IPS-15b (cell line): ENCODE measurements around the gene FKBP6.
A peak's percentile ranks its signal among the peaks of the same experiment; 100 is the strongest.
"Not testable (repeated sequence)": the region's sequence is repeated elsewhere in the genome, so short reads cannot be mapped to it uniquely, and the experiment has no call there.

Source experiments
- H3K27me3 ChIP-seq: one replicate; pipeline ENCODE4 v1.6.1; 2013; ENCODE audit warnings: low read length; ENCODE audit not compliant: control insufficient read depth, insufficient read depth
- H3K36me3 ChIP-seq: one replicate; pipeline ENCODE4 v1.6.1; 2013; ENCODE audit warnings: low read length; ENCODE audit not compliant: control insufficient read depth, insufficient read depth
- H3K4me1 ChIP-seq: one replicate; pipeline ENCODE4 v1.6.1; 2013; ENCODE audit warnings: mild to moderate bottlenecking, low read length; ENCODE audit not compliant: control insufficient read depth, insufficient read depth
- H3K4me3 ChIP-seq: one replicate; pipeline ENCODE4 v1.5.1; 2013; ENCODE audit warnings: low read depth, low read length
- H3K9ac ChIP-seq: one replicate; pipeline ENCODE4 v1.6.1; 2013; ENCODE audit warnings: low read depth, mild to moderate bottlenecking, low read length
- H3K9me3 ChIP-seq: one replicate; pipeline ENCODE4 v1.6.1; 2013; ENCODE audit warnings: mild to moderate bottlenecking, low read length; ENCODE audit not compliant: control insufficient read depth, insufficient read depth

The FKBP6 gene

DNA sequence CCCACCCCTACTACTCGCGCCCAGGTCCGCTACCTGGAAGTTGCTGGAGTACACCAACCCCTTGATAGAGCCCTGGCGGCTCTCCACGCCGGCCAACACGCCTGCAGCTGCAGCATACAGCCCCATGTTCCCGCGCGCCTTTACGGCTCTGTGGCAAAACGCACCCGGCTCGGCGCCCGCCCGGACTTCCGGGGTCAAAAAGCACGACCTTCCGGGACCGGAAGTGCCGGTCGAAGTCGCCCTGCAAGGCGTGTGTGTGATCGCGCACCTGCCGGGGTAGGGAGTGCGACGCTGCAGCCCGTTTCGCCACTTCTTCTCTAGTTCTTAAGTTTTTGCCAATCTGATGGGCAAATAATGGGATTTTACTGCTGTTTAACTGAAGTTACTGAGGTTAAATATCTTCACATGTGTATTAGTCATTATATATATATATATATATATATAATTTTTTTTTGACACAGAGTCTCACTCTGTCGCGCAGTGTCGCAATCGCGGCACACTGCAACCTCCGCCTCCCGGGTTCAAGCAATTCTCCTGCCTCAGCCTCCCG is 19.2 kb upstream of the FKBP6 start, which contains the start of gene NSUN5:
Gene NSUN5, minus strand, starts transcription at position 162 of the 550 bp plus-strand sequence. Its CDS starts 36 bp downstream, at position 126.
- peak within 1 kb of the TSS; percentile 89 for H3K4me3 ChIP-seq

DNA sequence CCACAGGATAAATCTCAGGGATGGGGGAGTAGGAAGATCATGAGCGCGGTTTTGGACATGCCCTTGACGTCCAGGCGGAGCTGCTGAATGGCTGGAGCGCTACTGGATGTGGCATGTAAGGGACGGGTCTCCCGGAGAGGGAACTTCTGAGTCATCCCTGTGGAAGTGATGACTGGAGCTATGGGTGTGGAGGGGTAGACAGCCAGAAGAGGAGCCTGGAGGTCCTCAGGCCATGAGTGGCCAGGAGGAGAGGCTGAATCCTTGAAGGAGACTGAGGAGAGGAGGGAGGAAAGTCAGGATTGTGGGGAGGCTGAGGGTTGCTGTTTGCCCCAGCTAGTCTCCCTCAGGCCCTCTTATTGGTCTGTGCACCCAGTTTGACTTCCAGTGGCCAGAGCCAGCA is 16.5 kb upstream of the FKBP6 start:
- not testable (repeated sequence) for H3K9me3 ChIP-seq, H3K27me3 ChIP-seq, H3K9ac ChIP-seq, H3K4me1 ChIP-seq, H3K4me3 ChIP-seq, H3K36me3 ChIP-seq

More for the DNA sequence above, 19.2 kb upstream of the FKBP6 start, which contains the start of gene NSUN5:
- Histone ChIP-seq H3K4me1 (no peaks in the 10 kb centered on the region), H3K36me3 (peaks cover 12% of the 10 kb centered on the region), H3K9me3 (no peaks in the 10 kb centered on the region), H3K27me3 (no peaks in the 10 kb centered on the region), H3K9ac (peak within 1 kb of the TSS; percentile 70)

DNA sequence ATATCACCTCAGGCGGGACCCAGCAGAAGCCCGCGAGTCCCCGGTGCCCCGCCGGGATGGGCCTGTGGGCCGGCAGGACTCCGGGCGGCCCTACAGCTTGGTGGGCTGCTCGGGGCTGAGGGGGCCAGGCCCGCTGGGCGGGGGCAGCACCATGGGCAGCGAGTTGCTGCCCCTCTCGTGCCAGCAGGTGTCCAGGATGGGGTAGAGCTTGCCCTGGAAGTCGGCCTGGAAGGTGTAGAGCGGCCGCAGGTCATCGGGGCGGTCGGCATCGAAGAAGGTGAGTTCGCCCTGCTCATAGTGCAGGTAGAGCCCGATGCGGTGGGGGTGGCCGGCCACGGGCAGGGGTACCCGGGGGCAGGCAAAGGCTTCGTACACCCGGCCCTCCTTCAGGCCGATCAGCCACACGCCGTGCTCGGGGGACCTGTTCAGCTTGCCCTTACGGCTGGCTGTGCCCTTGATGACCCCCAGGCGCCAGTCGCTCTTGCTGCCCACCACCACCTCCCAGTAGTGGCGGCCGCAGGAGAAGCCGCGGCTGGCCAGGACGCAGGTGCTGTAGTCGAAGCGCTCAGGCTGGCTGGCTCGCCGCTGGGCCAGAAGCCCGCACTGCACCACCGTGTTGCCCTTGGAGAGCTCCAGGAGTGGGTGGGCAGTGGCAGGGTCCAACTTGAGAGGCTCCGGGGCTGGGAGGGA is 15.0 kb upstream of the FKBP6 start:
- no peak overlapping the region for H3K9ac ChIP-seq
- no peaks in the 10 kb centered on the region for H3K36me3 ChIP-seq
- H3K9me3 ChIP-seq: no peaks in the 10 kb centered on the region
- H3K4me3 ChIP-seq: no peak overlapping the region
- H3K27me3 ChIP-seq: no peaks in the 10 kb centered on the region
- no peaks in the 10 kb centered on the region for H3K4me1 ChIP-seq

DNA sequence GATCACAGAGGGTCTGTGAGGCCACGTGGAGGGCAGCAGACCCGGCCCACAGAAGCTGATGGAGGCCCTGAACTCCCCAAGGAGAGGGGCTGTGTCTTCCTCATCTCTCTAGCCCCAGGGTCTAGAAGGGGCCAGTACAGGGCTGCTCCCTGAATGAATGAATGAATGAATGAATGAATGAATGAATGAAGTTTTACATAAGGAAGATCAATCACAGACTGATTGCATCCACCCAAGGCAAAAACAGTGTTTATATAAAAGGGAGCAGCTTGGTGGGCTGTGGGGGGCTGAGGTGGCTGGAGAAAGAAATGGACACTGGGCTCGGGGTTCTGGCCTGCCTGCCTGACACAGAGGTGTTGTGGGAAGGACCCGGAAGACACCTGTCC is 14.4 kb upstream of the FKBP6 start:
- H3K9ac ChIP-seq: no peak overlapping the region
- no peaks in the 10 kb centered on the region for H3K36me3 ChIP-seq

DNA sequence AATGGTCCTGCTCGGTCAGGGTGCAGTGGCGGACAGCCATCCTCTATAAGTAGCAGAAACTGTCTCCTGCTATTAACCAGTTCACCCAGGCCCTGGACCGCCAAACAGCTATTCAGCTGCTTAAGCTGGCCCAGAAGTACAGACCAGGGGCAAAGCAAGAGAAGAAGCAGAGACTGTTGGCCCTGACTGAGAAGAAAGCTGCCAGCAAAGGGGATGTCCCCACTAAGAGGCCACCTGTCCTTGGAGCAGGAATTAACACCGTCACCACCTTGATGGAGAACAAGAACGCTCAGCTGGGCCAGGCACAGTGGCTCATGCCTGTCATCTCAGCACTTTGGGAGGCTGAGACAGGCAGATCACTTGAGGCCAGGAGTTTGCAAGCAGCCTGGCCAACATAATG is 13.7 kb upstream of the FKBP6 start:
- no peak overlapping the region for H3K9ac ChIP-seq

More for the DNA sequence above, 14.4 kb upstream of the FKBP6 start:
- Histone ChIP-seq H3K4me3 (no peak overlapping the region), H3K4me1 (no peaks in the 10 kb centered on the region), H3K9me3 (no peaks in the 10 kb centered on the region), H3K27me3 (no peaks in the 10 kb centered on the region)

DNA sequence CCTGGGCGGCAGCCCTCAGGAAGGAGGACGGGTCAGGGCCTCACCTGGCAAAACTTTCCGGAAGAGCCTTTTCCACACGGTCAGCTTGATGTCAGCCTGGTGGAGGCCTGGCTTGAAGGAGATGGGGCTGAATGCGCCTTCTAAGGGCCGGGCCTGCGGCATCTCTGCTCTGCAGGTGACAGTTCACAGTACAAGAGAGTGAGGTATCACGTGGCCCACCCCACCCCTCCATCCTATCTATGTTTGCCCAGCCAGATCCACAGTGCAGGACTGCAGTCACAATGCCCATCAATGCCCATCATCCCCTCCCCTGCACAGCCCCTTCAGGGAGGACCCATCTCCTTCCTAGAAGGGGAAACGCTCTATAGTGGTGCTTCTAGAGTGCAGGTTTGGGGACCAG is 11.4 kb upstream of the FKBP6 start:
- Histone ChIP-seq H3K4me1 (no peaks in the 10 kb centered on the region), H3K36me3 (no peaks in the 10 kb centered on the region), H3K4me3 (no peak overlapping the region), H3K27me3 (no peaks in the 10 kb centered on the region), H3K9ac (no peak overlapping the region), H3K9me3 (no peaks in the 10 kb centered on the region)

More for the DNA sequence above, 13.7 kb upstream of the FKBP6 start:
- no peaks in the 10 kb centered on the region for H3K9me3 ChIP-seq
- H3K4me1 ChIP-seq: no peaks in the 10 kb centered on the region
- H3K36me3 ChIP-seq: no peaks in the 10 kb centered on the region
- H3K27me3 ChIP-seq: no peaks in the 10 kb centered on the region
- H3K4me3 ChIP-seq: no peak overlapping the region

DNA sequence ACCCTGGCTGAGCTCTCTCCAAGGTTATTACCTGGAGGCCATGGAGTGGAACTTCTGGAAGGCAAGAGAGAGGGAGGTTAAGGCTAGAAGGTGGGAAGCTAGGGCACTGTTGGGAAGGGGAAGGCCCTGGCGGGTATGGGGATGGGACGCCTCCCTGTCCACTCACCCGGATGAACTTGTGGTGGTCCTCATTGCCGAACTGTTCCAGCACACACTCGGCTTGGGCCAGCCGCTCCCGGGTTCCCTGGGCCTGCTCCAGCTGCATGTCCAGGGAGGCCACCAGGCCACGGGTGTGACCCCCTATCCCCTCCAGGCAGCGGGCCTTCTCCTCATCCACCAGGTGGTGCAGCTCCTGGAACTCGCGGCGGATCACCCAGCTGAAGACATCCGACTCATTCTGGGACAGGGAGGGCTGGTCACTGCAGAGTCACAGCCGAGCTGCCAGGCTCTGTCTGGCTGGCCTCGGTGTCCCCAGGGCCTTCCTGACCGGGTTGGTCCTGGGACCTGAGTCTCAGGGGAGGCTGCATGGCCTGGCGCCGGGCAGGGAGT is 9.2 kb upstream of the FKBP6 start:
- H3K9ac ChIP-seq, H3K9me3 ChIP-seq, H3K36me3 ChIP-seq, H3K4me1 ChIP-seq, H3K4me3 ChIP-seq, H3K27me3 ChIP-seq: not testable (repeated sequence)

DNA sequence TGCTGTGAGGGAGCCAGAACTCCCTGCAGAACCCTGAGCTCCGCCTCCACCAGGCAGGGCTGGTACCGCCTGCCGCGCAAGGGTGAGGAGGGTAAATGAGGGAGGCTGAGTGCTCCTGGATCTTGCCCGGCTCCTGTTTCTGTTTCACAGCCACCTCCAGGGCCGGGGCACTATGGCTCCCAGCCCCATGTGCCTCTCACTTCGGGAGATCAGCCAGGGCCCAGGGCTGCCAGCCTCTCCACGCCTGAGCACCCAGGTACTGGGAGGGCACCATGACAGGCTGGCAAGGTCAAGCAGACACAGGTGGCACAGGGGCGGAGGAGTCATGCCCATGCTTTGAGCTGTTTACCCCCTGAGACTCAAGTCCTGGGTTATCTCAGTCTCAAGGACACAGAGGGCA is 8.4 kb upstream of the FKBP6 start:
- not testable (repeated sequence) for H3K9ac ChIP-seq, H3K36me3 ChIP-seq

DNA sequence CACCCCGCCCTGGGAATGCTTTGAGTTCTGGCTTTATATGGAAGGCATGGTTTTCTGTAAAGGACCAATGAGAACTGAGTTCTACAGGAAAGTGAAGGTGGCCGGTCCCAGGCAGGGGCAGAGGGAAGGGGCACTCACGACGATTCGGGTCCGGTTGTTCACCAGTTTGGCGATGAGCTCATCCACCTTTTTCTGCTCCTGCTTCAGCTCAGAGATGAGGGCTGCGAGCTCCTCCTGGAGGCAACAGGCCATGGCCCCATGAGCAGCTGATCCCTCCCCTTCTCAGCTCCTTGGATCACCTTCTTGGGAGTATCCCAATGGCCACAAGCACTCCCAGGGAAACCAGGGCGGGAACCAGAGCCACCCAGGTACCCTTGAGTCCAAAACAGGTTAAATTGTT is 8.0 kb upstream of the FKBP6 start:
- H3K4me3 ChIP-seq, H3K9ac ChIP-seq, H3K36me3 ChIP-seq, H3K27me3 ChIP-seq, H3K9me3 ChIP-seq, H3K4me1 ChIP-seq: not testable (repeated sequence)

More for the DNA sequence above, 8.4 kb upstream of the FKBP6 start:
- not testable (repeated sequence) for H3K9me3 ChIP-seq, H3K4me1 ChIP-seq, H3K4me3 ChIP-seq, H3K27me3 ChIP-seq

DNA sequence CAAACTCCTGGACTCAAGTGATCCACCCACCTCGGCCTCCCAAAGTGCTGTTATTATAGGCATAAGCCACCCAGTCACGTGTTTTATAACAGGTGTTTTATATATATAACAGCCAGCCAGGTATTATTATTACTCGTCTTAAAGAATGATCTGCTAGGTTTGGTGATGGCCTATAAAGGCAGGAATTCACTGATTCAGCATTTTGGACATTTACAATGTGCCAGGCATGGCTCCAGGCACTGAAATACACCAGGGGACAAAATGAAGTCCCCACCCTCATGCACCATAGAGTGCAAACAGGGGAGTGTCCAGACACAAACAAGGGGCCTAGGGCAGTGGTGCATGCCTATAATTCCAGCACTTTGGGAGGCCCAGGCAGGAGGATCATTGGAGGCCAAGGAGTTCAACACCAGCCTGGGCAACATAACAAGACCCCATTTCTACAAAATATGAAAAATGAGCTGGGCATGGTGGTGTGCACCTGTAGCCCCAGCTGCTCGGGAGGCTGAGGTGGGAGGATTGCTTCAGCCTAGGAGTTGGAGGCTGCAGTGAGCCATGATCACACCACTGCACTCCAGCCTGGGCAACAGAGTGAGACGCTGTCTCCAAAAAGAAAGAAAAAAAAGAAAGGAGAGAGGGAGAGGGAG is 4.4 kb upstream of the FKBP6 start:
- not testable (repeated sequence) for H3K27me3 ChIP-seq, H3K4me3 ChIP-seq, H3K4me1 ChIP-seq, H3K9ac ChIP-seq, H3K9me3 ChIP-seq, H3K36me3 ChIP-seq

DNA sequence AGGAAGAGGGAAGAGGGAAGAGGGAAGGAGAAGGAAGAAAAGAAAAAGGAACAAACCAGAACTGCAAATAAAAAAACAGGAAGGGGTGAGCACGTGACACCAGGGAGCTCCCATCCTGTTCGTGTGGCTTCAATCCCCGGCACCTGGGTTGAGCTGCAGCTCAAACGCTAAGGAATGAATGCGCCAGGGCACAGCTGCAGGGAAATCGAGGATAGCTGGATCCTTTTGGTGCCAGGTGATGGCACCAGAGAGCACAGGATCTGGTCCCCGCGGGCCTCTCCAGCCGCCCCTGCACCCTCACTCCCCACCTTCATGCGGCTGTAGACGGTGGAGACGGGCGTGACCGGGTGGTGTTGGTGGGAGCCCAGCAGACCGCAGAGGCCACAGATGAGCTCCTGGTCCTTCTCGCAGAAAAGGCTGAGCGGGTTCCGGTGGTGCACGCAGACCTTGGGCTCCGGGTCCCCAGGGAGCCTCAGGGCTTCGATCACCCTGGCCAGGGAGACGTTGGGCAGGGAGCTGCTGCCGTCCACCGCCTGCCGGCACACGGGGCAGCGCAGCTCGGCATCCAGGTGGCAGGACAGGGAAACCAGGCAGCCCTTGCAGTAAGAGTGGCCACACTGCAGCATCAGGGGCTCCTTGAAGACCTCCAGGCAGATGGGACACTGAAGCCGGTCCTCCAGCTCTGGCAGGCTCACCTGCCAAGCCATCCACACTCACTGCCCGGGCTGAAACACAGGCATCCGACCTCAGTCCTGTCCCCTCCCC is 3.7 kb upstream of the FKBP6 start:
- not testable (repeated sequence) for H3K9me3 ChIP-seq, H3K4me3 ChIP-seq, H3K9ac ChIP-seq, H3K36me3 ChIP-seq, H3K4me1 ChIP-seq, H3K27me3 ChIP-seq
